ENCODE results near the gene TTC33.
"Not testable (repeated sequence)": the region's sequence is repeated elsewhere in the genome, so short reads cannot be mapped to it uniquely, and the experiment has no call there.

TTC33 gene

GRCh38 chr5:40734986-40735385, 20.8 kb downstream of the TTC33 start:
- in situ Hi-C loops (cut with HindIII; ENCODE audit: low pct_ligation_motif_present, low pct_unique_long_range_greater_than_20kb, low sequenced_read_pairs) = no loop called here
- DNase-seq = no peak

DNA sequence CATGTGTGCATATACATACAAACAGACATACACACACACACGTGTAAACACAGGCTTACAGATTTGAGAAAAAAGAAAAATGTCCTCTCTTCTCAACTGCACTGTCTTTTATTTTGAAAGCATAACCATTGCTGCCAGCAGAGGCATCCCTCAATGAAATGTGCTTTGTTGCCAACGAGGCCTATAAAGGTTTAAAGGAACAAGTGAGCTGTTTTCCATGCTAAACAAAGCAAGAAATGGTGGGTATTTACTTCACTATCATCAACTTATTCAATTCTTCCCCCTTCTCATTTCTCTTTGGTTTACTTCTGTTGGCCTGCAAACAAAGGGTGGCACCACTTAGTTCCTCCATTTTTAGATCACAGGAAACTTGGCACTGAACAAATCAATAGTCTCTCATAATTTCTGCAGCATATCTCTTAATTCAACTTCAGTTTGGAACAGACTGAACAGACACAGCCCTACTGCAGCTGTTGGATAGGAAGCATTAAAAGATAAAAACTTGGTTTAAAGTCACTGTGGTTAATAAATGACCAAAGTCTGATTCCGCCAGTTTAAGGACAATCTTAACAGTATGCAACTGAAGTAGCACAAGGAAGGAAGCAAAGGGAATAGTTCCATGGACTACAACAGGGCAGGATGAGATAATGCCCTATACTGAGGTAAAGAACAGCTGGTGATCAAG, 21.7 kb downstream of the TTC33 start:
- in situ Hi-C loops (cut with HindIII; ENCODE audit: low pct_ligation_motif_present, low pct_unique_long_range_greater_than_20kb, low sequenced_read_pairs) = no loop called here
- DNase-seq = no peak

GRCh38 chr5:40733434-40733833, 22.3 kb downstream of the TTC33 start:
- no peak for DNase-seq
- in situ Hi-C loops (cut with HindIII; ENCODE audit: low pct_ligation_motif_present, low pct_unique_long_range_greater_than_20kb, low sequenced_read_pairs) = no loop called here

- in situ Hi-C loops (cut with HindIII; ENCODE audit: low pct_ligation_motif_present, low pct_unique_long_range_greater_than_20kb, low sequenced_read_pairs); DNase-seq: not testable (repeated sequence)
Measured at GRCh38 chr5:40722497-40722911, 33.3 kb downstream of the TTC33 start.

DNA sequence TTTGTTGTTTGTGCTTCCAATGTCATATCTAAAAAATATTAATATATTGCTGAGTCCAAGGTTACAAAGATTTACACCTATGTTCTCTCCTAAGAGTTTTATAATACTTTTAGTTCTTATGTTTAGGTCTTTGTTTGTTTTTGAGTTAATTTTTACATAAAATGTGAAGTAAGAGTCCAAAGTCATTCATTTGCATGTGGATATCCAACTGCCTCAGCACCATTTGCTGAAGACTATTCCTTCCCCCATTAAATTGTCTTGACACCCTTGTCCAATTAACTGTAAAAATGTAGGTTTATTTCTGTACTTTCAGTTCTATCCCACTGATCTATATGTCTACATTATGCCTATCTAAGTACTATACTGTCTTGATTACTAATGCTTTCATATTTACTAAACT, 35.7 kb downstream of the TTC33 start:
- in situ Hi-C loops (cut with HindIII; ENCODE audit: low pct_ligation_motif_present, low pct_unique_long_range_greater_than_20kb, low sequenced_read_pairs) = no loop called here
- DNase-seq = no peak

- in situ Hi-C loops (cut with HindIII; ENCODE audit: low pct_ligation_motif_present, low pct_unique_long_range_greater_than_20kb, low sequenced_read_pairs) = no loop called here
- no peak for DNase-seq
Measured at GRCh38 chr5:40717281-40717680, 38.5 kb downstream of the TTC33 start.

GRCh38 chr5:40716590-40716989, 39.2 kb downstream of the TTC33 start:
- no peak for DNase-seq
- in situ Hi-C loops (cut with HindIII; ENCODE audit: low pct_ligation_motif_present, low pct_unique_long_range_greater_than_20kb, low sequenced_read_pairs) = no loop called here

DNA sequence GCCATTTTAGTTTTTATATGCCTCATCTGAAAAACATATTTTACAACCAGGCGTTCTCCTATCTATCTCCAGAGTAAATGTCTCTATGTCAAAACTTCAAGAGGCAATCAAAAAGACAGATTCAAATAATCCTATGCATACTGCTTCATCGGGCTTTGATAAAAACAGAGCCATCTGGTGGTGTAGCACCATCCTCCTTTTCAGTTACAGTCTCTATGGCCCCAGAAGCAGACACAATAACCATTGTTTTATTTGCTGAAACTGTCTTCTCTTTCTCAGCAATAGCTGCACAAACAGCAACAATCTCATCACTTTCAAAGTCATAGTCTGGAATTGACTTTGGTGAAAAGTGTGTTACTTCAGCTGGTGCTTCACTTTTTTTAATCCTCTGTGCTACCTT, 39.8 kb downstream of the TTC33 start:
- in situ Hi-C loops (cut with HindIII; ENCODE audit: low pct_ligation_motif_present, low pct_unique_long_range_greater_than_20kb, low sequenced_read_pairs) = no loop called here
- peak; percentile 13 for DNase-seq

DNA sequence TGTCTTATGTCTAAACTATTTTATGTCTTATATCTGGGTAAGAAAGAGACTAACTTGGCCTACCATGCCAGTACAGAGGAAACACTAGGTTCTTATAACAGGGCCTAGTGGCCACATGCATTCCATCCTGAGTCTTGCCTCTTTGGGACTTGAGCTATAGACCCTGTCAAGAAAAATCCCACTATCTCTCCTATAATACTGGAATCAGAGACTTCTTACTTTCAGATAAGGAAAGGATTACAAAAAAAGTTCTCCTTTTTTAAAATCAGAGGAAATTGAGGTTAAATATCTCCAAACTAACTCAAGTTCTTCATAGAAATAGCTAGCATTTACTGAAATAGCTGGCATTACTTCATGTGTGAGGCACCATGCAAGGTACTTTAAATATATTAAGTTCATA, 41.8 kb downstream of the TTC33 start:
- no peak for DNase-seq
- in situ Hi-C loops (cut with HindIII; ENCODE audit: low pct_ligation_motif_present, low pct_unique_long_range_greater_than_20kb, low sequenced_read_pairs) = no loop called here

GRCh38 chr5:40710575-40710974, 45.2 kb downstream of the TTC33 start:
- DNase-seq; in situ Hi-C loops (cut with HindIII; ENCODE audit: low pct_ligation_motif_present, low pct_unique_long_range_greater_than_20kb, low sequenced_read_pairs): not testable (repeated sequence)

DNA sequence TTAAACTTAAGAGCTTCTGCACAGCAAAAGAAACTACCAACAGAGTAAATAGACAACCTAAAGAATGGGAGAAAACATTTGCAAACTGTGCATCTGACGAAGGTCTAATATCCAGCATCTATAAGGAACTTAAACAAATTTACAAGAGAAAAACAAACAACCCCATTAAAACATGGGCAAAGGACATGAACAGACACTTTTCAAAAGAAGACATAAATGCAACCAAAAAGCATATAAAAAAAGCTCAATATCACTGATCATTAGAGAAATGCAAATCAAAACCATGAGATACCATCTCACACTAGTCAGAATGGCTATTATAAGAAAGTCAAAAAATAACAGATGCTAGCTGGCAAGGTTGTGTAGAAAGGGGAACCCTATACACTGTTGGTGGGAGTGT, 50.3 kb downstream of the TTC33 start:
- in situ Hi-C loops (cut with HindIII; ENCODE audit: low pct_ligation_motif_present, low pct_unique_long_range_greater_than_20kb, low sequenced_read_pairs); DNase-seq: not testable (repeated sequence)

DNA sequence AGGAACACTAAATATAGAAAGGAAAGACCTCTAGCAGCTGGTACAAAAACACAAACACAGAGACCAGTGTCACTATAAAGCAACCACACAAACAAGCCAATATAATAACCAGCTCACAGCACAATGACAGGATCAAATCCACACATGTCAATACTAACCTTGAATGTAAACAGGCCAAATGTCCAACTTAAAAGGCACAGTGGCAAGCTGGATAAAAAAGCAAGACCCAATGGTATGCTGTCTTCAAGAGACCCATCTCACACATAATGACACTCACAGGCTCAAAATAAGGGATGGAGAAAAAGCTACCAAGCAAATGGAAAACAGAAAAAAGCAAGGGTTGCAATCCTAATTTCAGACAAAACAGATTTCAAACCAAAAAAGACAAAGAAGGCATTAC, 53.7 kb downstream of the TTC33 start:
- in situ Hi-C loops (cut with HindIII; ENCODE audit: low pct_ligation_motif_present, low pct_unique_long_range_greater_than_20kb, low sequenced_read_pairs); DNase-seq: not testable (repeated sequence)

DNA sequence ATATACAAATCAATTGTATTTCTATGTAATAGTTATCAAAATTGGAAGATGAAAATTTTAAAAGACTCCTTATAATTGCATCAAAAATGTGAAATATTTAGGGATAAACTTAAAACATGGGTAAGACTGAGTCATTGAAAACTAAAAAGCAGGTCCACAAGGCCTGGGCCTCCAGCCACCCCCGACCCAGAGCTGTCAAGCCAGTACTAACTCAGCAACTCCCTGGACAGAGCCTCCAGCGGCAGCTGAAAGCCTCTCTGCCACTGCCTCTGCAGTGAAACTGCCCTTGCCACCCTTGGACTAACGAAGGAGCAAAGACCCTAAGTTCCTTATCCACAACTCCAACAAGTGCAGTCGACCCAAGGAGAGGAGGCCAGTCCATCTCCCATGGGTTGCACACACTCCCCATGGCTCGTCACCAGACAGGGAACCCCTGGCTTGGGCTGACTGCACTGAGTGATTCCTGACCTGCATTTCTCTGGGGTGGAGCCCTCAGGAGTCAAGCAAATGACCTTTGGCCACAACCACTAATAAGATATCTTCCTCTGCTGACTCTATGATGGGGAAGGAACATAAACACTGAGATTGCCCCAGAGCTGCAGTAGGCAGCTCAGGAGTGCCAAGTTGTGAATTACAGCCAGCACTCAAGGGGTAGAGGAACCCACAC, 55.5 kb downstream of the TTC33 start:
- in situ Hi-C loops (cut with HindIII; ENCODE audit: low pct_ligation_motif_present, low pct_unique_long_range_greater_than_20kb, low sequenced_read_pairs) = no loop called here
- DNase-seq = no peak

DNA sequence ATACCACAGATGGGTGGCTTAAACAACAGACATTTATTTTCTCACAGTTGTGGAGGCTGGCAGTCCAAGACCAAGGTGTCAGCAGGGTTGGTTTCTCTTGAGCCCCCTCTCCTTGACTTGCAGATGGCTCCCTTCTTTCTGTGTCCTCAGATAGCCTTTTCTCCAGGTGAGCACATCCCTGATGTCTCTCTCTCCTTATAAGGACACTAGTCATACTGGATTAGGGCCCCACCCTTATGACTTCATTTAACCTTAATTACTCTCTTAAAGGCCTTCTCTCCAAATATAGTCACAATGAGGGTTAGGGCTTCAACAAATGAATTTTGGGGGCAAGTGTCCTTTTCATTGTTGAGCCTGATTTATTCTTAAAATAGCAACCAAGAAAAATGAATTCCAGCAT, 61.3 kb downstream of the TTC33 start:
- no peak for DNase-seq
- in situ Hi-C loops (cut with HindIII; ENCODE audit: low pct_ligation_motif_present, low pct_unique_long_range_greater_than_20kb, low sequenced_read_pairs) = no loop called here

GRCh38 chr5:40691894-40692293, 63.9 kb downstream of the TTC33 start:
- in situ Hi-C loops (cut with HindIII; ENCODE audit: low pct_ligation_motif_present, low pct_unique_long_range_greater_than_20kb, low sequenced_read_pairs) = no loop called here
- no peak for DNase-seq

DNA sequence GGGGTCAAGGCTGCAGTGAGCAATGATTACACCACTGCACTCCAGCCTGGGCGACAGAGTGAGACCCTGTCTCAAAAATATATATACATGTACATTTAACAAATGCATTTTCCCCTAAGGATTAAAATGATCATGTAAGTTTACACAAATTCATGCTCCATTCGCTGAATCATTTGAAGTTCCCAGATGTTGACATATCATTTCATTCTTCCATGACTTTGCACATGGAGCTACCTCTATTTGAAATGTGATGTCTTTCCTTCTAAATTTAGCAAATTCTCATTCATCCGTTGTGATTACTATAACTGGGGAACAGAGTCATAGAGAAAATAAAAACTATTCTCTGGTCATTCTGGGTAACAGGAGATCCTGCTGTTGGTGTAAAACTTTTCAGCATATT, 65.5 kb downstream of the TTC33 start:
- no peak for DNase-seq
- in situ Hi-C loops (cut with HindIII; ENCODE audit: low pct_ligation_motif_present, low pct_unique_long_range_greater_than_20kb, low sequenced_read_pairs) = no loop called here

DNA sequence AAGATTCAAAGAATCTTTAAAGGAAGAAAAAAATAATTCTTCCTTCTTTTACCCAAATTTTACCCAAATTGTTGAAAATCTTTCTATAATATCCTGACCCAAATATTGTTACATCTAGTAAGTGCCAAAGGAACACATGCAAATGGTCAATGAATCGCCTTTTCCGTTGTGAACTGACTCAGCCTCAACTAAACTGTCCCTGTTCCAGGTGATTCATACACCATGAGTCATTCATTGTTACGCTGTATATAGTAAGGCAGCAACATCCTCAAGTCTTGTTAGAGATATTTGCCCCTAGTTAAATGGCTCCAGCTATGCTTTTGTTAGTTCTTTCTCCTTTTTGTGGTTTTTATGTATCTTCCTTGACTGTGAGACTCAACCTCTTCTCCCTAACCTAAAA, 66.3 kb downstream of the TTC33 start:
- in situ Hi-C loops (cut with HindIII; ENCODE audit: low pct_ligation_motif_present, low pct_unique_long_range_greater_than_20kb, low sequenced_read_pairs) = no loop called here
- DNase-seq = peak; percentile 89

DNA sequence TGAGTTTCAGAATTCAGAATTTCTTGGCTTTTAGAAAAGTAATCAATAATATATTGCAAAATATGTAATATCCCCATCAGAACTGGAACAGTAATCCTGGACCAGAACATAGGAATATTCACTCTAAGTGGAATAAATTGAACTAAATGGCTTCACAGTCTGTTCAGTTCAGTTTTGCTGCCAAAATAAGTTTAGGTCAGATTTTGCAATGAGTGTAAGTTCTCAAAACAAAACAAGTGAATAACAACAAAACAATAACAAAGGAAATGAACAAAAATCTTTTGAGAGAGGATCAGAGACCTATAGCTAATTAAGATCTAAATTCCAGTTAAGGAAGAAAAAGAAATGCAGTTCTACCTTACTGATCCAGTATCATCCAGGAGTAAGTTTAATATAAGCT, 66.8 kb downstream of the TTC33 start:
- DNase-seq = no peak
- in situ Hi-C loops (cut with HindIII; ENCODE audit: low pct_ligation_motif_present, low pct_unique_long_range_greater_than_20kb, low sequenced_read_pairs) = no loop called here

DNA sequence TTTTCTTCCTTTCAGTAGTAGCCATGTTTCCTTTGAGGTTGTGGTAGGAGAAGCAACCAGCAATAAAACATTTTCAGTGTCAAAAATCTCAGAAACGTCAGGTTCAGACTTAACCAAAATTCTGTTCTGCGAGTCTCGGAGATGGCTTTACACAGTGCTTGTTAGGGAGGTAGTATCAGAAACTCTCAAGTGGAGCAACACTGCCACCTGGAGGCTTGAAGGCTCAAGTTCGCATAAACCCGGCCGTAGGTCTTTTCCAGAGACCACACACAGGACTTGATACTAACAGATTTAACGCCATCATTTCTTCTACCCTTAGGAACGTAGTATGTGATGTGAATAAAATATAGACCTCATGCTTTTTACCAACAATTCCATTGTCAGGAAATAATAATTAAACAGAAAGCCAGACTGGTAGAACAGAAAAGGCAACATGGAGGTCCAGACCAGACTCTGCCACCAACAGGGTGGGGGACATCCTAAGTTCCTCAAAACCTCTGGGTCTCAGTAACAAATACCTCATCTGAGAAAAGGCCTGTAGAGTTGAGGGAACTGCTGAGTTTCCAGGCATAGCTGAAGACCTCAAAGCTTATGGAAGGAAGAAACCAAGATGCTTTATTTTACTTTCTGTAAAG, 67.5 kb downstream of the TTC33 start:
- in situ Hi-C loops (cut with HindIII; ENCODE audit: low pct_ligation_motif_present, low pct_unique_long_range_greater_than_20kb, low sequenced_read_pairs) = no loop called here
- peak; percentile 81 for DNase-seq

DNA sequence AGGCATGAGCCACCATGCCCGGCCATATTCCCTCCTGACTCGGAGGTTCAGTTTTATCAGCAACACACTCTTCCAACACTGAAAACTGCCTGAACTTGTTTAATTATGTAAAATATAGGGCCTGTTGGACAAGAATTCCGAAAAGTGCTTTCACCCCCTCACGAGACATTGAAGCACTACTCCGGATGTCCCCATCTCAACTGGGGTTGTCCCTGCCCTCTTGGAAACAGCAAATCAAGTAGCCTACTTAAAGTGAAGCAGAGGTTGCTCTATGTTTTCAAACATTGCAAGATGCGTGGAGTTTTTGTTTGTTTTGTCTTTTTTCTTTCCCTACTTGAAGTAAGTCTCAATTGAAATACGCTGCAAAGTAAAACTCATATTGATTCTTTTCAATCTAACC, 68.4 kb downstream of the TTC33 start:
- DNase-seq = no peak
- in situ Hi-C loops (cut with HindIII; ENCODE audit: low pct_ligation_motif_present, low pct_unique_long_range_greater_than_20kb, low sequenced_read_pairs) = no loop called here

Data from ACHN (cell line).